Measurements from ENCODE around the gene CCDC12.
A peak's percentile ranks its signal among the peaks of the same experiment; 100 is the strongest.

The CCDC12 gene

DNA sequence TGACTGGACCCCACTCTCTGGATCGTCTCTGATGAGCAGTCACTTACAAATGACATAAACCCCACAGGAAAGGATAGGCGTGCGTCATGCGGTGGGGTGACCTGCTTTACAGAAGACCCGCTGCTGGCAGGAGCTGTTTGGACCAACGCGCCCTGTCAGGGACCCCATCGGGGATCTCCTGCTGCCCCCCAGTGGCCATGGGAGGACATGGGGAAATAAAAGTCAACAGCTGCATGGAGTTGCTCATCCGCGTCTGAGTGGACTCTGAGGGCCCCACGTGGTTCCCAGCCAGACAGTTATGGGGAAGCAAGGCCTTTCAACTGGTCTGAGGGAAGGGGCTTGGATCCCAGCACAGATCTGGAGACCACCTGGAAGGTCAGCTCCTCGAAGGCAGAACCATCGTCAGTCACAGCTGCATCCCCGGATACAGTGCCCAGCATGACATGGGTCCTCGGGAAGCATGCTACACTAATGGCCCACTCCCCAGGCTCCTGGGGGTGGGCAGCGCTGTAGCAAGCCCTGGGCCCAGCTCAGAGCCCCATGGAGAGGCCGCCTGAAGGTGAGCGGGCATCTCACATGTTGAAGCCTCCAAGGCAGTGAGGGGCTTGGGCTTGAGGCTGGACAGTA, 66.9 kb downstream of the CCDC12 start:
- DNase-seq (ENCODE audit: low spot score) = peak; percentile 89
- TF ChIP-seq, protein P1, sequence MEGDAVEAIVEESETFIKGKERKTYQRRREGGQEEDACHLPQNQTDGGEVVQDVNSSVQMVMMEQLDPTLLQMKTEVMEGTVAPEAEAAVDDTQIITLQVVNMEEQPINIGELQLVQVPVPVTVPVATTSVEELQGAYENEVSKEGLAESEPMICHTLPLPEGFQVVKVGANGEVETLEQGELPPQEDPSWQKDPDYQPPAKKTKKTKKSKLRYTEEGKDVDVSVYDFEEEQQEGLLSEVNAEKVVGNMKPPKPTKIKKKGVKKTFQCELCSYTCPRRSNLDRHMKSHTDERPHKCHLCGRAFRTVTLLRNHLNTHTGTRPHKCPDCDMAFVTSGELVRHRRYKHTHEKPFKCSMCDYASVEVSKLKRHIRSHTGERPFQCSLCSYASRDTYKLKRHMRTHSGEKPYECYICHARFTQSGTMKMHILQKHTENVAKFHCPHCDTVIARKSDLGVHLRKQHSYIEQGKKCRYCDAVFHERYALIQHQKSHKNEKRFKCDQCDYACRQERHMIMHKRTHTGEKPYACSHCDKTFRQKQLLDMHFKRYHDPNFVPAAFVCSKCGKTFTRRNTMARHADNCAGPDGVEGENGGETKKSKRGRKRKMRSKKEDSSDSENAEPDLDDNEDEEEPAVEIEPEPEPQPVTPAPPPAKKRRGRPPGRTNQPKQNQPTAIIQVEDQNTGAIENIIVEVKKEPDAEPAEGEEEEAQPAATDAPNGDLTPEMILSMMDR (IDR thresholded peaks at IDR 0.05; ENCODE audit: extremely low read depth, missing control alignments) = peak; percentile 78

- DNase-seq (ENCODE audit: low spot score) = no peak
- TF ChIP-seq, protein P1 (IDR thresholded peaks at IDR 0.05; ENCODE audit: extremely low read depth, missing control alignments) = no peak
Observed at GRCh38 chr3:46908986-46909534, 67.5 kb downstream of the CCDC12 start.

- no peak for DNase-seq (ENCODE audit: low spot score)
- TF ChIP-seq, protein P1 (IDR thresholded peaks at IDR 0.05; ENCODE audit: extremely low read depth, missing control alignments) = no peak
Observed at GRCh38 chr3:46908294-46908985, 68.1 kb downstream of the CCDC12 start.

DNA sequence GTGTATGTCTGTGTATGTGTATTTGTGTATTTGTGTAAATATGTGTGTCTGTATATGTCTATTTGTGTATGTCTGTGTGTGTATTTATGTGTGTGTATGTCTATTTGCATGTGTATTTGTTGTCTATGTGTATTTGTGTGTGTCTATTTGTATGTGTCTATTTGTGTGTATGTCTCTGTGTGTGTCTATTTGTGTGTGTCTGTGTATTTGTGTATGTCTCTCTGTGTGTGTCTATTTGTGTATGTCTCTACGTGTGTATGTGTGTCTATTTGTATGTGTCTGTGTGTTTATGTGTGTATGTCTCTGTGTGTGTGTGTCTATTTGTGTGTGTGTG, 68.6 kb downstream of the CCDC12 start:
- TF ChIP-seq, protein P1 (IDR thresholded peaks at IDR 0.05; ENCODE audit: extremely low read depth, missing control alignments) = no peak
- no peak for DNase-seq (ENCODE audit: low spot score)

- TF ChIP-seq, protein P1 (IDR thresholded peaks at IDR 0.05; ENCODE audit: extremely low read depth, missing control alignments) = no peak
- no peak for DNase-seq (ENCODE audit: low spot score)
Observed at GRCh38 chr3:46907271-46907670, 69.3 kb downstream of the CCDC12 start.

GRCh38 chr3:46906471-46907058, 70.0 kb downstream of the CCDC12 start:
- TF ChIP-seq, protein P1 (IDR thresholded peaks at IDR 0.05; ENCODE audit: extremely low read depth, missing control alignments) = no peak
- DNase-seq (ENCODE audit: low spot score) = no peak

Data from GM20000 (cell line).